SK-N-MC (cell line): Measurements from ENCODE around the gene SPATS2L.

Source experiments
- EZH2 ChIP-seq: fragments of 200-600 bp; sonication (generic); IDR thresholded peaks from one replicate; pipeline ENCODE4 v1.6.1; 2017; ENCODE audit warnings: antibody characterized with exemption
- FOXP2 ChIP-seq: optimal IDR thresholded peaks from 2 replicates; pipeline ENCODE3; 2011; ENCODE audit warnings: mild to moderate bottlenecking, moderate library complexity; ENCODE audit not compliant: insufficient read depth; ENCODE audit errors: extremely low read length, control extremely low read depth
- POLR2AphosphoS5 ChIP-seq: IDR thresholded peaks from 2 replicates; pipeline ENCODE4 v1.6.1; 2012; ENCODE audit warnings: mild to moderate bottlenecking, low read depth, low read length, borderline replicate concordance

DNA sequence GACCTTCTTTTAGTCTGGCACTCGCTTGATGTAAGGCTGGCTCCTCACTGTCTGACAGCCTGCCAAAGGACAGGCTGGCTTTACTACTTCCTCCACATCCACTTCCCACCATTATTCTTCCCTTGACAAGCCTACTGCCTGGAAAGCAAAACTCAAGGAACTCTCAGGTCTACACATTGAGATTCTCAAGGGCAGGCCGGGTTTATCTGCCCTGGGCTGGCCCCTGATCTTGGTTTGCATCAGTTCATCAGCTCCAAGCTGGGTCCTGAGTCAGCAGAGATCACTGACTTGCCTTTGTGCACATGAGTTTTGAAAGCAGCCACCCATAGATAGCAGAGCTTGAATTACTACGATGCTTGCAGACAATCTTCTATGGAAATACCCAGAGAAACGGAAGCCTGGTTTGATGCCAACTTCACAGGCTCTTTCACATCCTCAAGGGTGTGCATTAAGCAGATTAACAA is 149.5 kb downstream of the SPATS2L start:
- TF ChIP-seq POLR2AphosphoS5, result no peak
- no peak for TF ChIP-seq EZH2
- TF ChIP-seq FOXP2, result no peak
